DMS53 treated with DMSO at 0.1 percent for 48 hours (cell line): Measurements from ENCODE around the gene NGEF.

Experiments used
- DNase-seq: peaks from one replicate; lab custom pipeline; 2025; ENCODE audit not compliant: unreplicated experiment; lab: John Stamatoyannopoulos, UW

The NGEF gene

DNA sequence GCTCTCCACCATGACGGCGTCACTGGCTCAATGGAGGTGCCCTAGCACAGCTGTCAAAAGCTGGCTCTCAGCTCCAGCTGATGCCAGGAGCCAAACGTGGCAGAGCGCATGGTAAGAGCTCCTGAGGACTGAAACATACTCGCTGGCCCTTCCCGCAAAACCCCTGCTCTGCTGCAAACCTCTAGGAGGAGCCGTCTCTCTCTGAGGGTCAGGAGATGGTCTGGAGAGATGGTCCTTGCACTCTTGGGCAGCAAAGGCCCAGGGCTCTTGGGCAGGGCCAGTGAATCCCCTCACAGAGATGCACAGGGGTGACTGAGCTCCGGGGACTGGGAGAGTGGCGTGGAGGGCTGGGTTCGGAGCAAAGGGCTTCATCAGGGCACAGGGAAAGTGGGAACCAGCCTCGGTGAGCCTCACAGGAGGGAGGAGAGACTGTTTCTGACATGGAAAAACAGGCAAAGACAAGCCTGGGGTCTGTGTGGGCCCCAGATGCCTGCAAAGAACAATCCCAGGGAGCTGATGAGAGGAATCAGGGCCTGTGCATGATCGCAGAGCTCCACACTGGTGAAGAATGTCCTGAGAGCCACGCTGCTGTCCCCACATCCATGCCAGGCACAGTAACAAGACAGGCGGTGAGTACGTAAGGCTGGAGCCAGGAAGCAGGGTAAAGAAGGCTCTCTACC lies 125.7 kb downstream of the NGEF start:
- DNase-seq, result no peak

- DNase-seq, result no peak
Observed at GRCh38 chr2:232886632-232887031, 126.4 kb downstream of the NGEF start.

GRCh38 chr2:232886176-232886575 lies 126.9 kb downstream of the NGEF start:
- no peak for DNase-seq

- no peak for DNase-seq
Observed at GRCh38 chr2:232885264-232885961, 127.6 kb downstream of the NGEF start.

GRCh38 chr2:232884549-232885263 lies 128.3 kb downstream of the NGEF start:
- no peak for DNase-seq

DNA sequence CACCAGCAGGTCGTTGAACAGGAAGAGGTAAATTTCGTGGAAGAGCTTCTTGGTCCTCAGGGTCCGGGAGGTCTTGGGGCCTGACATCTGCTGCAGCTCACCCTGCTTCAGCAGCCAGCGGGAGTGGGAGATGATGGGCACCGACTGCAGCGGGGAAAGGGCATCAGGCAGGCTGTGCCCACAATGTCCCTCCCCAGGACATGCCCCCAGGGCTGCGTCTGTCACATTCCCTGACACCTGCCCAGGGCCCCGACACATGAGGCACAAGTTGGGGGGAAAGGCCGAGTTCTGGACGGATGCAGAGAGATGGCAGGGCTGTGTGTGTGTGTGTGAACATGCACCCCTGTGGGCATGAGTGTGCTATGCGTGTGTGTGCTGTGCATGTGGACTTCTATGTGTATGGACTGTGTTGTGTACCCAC lies 129.0 kb downstream of the NGEF start:
- no peak for DNase-seq

GRCh38 chr2:232883116-232883721 lies 129.8 kb downstream of the NGEF start:
- DNase-seq, result no peak

DNA sequence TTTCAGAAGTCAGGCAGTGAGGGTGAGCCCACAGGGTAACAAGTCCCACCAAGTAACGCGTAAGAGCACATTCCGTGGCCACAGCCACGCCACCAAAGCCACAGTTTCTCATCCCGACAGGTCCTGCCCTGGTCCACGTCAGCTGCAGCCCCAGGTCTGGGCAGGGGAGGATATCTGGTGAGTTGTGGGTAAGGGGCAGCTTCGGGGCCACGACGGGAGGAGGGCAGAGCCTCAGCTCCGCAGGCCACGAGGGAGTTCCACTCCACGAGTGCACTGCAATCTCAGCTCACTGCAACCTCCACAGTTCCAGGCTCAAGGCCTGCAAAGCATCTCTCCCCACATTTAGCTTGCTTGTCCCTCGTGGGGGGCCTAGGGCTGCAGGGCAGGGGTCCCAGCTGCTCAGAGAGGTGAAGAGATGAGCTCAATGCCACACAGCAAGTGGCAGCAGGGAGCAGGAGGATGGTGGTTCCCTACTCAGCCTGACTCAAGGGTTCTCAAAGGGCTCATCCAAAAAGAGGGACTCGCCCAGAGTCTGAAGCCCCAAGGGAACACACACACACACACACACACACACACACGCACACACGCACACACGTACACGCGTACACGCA lies 130.4 kb downstream of the NGEF start:
- DNase-seq, result no peak

GRCh38 chr2:232882085-232882484 lies 131.0 kb downstream of the NGEF start:
- DNase-seq, result no peak

GRCh38 chr2:232880764-232881351 lies 132.2 kb downstream of the NGEF start:
- DNase-seq, result no peak

GRCh38 chr2:232879618-232880494 lies 133.2 kb downstream of the NGEF start:
- no peak for DNase-seq

GRCh38 chr2:232878855-232879617 lies 134.0 kb downstream of the NGEF start:
- no peak for DNase-seq

GRCh38 chr2:232877940-232878511 lies 135.0 kb downstream of the NGEF start:
- DNase-seq, result no peak

DNA sequence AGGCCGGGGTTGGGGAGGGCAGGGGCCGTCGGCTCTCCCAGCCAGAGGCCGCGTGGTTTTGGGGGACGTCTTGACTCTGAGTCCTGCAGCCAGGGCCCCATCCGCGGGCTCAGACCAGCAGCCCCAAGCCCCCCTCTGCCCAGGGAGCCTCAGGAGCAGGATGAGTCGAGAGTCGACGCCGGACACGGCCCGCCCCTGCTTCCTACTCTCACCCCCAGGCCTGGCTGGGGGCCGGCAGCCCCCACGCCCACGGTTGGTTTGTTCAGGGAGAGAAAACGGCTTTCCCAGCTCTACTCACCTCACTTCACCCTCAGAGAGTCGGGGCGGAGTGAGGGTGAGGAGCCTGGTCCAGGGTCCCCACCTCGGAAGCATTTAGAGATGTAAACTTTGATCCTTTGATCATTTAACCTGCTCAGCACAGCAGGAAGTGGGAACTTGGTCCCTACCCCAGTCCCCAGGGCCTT lies 136.0 kb downstream of the NGEF start:
- DNase-seq, result no peak

DNA sequence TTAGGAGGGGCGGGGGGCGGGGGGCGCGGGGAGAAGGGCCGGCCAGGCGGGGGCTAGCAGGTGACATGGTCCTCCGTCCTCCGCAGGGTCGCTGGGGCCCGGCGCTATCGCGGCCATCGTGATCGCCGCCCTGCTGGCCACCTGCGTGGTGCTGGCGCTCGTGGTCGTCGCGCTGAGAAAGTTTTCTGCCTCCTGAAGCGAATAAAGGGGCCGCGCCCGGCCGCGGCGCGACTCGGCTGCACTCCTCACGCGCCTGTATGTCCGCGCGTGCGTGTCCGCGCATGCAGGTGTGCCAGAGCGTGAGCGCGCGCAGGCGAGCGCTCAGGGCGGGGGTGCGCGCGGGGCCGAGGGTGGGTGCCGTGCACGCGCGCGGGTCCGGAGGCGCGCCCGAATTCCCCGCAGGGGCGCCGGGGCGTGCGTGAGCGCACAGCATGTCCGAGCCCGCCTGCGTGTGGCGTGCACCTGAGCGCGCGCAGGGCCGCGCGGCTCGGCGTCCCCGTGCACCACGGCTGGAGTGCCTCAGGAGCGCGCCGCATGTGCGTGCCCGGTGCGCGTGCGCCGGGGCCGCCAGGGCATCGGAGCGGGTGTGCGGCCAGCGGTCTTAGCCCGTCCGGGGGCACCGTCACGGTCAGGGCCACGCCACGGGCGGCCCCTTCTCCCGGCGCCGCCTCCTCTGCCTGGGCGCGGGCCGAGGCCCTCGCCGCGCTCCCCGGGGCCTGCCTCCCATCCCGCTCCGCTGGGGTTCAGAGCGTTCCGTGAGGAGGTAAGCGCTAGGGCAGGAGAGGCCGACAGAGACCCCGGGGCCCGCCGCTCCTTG lies 136.7 kb downstream of the NGEF start:
- DNase-seq, result no peak

GRCh38 chr2:232875256-232876121 lies 137.6 kb downstream of the NGEF start:
- DNase-seq, result no peak

GRCh38 chr2:232874677-232875223 lies 138.3 kb downstream of the NGEF start:
- no peak for DNase-seq
